Stimulated activated CD4-positive, alpha-beta T cell treated with anti-CD3 and anti-CD28 coated beads, Interleukin-12 subunit alpha, Interleukin-12 subunit beta, amount 100 ng/mL, for 4 hours (primary cell): Measurements from ENCODE around the gene TMEM132D.

Experiments used
- DNase-seq: peaks from one replicate; pipeline ENCODE4 v3.0.0-alpha.2; 2020

TMEM132D gene

DNA sequence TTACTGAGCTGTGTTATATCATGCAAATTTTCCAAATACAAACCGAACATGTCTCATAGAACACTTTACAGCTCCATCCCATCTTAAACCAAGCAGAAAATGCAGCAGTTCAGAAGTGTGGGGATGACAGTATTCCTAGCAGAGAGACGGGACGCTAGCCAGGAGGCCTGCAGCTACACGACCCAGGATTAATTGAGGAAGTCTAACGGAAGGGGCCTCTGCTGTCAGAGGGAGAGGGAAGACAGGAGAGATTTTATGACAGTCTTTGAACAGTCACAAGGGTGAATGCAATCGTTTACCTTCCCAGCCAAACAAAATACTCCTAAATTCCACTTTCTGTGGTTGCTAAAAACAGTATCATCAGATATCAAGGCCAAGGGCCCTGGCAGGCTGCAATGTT is 261.9 kb downstream of the TMEM132D start:
- DNase-seq, result no peak

DNA sequence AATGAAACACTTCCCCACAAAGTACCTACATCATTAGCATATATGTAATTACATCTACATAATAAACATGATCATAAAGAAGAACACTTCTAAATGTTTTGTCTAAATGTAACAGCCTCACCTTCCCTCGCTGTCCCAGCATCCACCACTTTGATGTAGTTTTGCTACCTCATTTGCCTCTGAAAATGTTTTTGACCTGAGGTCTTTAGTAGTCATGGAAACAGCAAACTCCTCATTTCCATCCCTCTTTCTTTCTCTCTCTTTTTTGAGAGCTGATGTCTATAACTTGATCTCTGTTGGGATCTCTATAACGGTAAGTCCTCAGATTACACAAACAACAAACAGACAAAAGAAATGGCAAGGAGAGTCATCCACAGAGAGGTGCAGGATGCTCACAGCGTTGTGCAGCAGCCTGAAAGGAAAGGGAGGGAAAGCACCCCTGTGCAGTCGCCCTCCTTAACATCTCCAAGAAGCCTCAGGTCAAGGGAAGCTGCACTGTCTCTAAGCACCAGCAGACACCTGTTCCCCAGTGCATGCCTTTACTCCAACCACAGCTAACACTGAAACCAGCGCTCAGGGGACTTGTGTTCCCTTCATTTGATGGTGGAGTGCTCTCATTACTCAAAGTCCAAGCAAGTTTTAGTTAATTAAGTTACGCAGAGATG is 268.7 kb downstream of the TMEM132D start:
- DNase-seq, result no peak

DNA sequence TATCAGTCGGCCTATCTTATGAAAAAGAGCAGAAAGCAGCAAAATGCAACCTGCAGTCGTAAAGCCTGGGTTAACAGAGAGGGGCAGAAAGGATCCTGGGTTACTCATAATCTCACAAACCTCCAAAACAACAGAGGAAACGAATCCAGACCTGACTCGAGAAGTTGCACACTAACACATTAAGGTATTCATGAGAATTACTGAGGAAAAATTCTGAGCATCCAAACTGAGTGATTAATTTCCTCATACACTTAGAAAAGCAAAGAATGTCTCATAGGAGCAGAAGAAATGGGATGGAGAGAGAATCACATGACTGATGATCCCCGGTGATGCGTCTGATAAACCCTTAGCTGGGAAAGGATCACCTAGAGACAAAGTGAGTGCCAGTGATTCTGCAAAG is 272.5 kb downstream of the TMEM132D start:
- no peak for DNase-seq

- no peak for DNase-seq
These were observed 273.9 kb downstream of the TMEM132D start for GRCh38 chr12:129629901-129630300.

DNA sequence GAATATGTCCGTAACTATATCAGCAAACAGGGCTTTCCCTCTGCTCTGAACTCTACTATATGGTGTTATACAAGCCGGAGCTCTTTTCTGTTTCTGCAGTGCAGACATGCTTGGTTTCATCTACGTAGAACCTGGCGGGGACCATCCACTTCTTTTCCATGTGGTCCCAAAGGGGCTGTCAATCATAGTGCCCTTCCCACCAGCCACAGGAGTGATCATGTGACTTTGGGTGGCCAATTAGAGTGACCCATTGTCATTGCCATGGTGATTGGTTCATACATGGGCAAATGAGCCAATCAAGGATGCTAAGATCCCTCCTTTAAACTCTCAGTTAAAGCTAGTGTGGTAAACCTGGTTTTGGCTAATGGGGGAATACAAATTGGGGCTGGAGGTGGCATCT is 281.3 kb downstream of the TMEM132D start:
- no peak for DNase-seq

- no peak for DNase-seq
These were observed 284.6 kb downstream of the TMEM132D start for GRCh38 chr12:129619271-129619670.

- DNase-seq, result no peak
These were observed 286.0 kb downstream of the TMEM132D start for GRCh38 chr12:129617849-129618248.

DNA sequence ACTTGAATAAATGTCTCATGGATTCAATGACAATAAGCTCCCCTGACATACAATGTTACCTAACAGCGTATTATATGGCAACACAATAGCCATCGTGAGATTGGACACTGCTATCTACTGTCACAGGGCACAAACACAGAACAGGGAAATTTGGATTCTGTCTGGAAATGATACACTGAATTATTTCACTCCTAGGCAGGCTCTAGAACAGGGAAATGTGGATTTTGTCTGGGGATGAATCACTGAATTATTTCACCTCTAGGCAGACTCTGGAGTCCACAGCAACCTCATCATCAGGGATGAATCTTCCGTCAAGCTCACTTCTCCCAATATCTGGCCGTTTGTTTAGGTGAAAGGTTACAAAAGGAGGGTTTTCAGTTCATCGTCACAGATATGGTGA is 288.8 kb downstream of the TMEM132D start:
- no peak for DNase-seq

GRCh38 chr12:129614221-129614885 is 289.5 kb downstream of the TMEM132D start:
- DNase-seq, result no peak

DNA sequence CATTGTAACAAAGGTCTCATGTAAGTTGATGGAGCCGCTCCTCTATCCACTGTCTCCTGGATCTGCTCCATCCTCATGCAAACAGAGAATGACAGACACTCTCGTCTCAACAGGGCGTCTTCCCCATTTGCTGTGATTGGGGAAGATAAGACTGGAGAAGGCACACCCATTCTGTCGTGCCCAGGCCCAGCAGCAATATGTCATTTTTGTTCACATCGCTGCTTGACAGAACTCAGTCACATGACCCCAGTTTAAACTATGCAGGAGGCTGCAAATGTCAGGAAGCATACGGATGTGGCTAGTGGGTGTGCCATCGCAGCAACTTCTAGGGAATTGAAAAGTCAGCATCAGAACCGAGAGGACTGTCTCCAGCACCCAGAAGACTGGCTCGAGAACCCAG is 290.5 kb downstream of the TMEM132D start:
- DNase-seq, result no peak

DNA sequence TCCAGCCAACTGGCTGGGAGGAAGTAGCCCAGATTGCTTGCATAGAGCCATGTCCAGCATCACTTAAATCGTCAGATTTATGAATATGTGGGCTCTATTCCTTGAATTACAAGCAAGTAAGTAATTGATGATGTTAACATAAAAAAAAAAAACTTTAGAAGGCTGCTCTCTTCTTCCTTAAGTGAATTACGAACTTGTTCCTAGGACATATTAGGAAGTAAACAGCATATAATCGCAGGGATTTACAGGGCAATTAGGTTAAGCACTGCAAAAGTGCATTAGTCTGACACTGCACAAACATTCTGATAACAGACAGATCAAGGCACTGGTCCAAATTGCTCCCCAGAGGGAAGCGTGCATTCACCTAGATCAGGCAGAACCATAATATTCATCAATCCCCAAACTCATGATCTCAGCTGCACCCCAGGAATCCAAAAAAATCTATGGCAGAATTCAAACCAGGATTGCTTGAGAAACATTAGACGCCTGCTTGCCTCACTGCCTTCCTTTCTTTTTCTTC is 293.2 kb downstream of the TMEM132D start:
- no peak for DNase-seq

DNA sequence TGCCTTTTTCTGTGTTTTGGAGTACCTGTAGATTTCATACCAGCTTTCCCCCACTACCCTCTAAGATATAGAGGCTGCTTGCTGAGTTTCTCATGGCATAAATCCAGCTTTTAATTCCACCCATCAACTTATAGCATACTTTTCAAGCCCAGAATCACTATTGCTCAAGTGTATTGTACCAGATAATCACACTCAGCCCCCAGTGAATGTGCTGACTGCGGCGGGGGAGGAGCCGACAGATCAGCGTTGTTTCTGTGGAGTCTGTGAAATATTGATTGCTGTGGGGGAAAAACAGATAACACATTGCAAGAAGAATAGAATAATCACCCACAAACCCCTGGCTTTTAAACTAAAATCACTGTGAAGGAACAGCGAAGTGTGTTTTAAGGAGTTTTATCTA is 296.1 kb downstream of the TMEM132D start:
- DNase-seq, result no peak

DNA sequence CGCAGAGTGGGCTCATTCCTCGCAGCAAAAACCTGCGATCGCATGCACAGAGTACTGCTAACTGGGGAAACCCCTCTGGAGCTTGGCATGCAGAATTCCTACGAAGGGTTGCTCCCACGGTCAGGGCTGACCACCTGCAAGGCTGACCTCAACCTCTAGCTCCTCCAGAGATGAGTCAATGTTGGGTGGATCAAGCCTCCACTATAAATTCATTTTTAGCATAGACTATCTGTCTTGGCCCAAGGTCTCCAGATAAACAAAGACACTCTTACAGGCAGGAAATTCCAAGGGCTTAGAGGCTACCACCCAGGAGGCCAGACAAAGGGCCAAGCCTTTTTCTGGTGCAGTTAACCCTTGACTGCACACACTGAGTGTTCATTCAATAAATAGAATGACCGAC is 296.5 kb downstream of the TMEM132D start:
- DNase-seq, result no peak

DNA sequence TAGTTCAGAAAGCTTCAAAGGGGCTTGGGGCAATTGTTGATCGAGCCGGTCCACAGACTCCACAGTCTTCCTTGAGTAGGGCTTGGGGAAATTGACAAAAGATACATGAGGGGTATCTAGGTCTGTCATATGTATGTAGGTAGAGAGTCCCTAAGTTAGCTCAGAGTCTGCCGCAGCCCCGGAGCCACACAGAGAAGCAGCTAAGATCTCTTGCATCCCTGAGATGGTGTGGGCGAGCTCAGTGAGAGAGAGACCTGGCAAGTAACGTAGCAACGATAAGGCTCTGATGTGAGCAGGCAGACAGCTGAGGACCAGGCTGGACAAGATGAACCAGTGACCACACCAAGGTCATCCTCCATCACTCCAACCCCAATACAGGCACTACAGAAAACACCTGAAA is 297.6 kb downstream of the TMEM132D start:
- no peak for DNase-seq

DNA sequence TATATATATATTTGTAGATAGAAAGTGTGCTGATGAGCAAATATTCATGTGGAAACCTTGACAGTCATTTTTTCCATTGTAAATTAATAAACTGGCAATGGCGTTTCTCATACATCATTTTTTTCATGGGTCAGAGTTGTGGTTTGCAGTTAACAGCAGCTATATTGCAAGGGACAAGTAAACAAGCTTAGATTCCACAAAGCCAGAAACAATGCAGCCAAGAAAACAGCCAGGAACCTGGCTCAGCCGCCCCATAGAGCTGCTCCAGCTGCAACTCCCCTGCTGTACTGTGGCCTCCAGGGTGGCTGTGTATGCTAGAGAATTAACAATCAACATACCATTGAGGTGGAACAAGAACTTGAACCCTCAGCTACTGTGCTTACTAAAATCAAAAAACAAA is 298.2 kb downstream of the TMEM132D start:
- DNase-seq, result no peak

- no peak for DNase-seq
These were observed 299.3 kb downstream of the TMEM132D start for GRCh38 chr12:129604506-129604905.

GRCh38 chr12:129599406-129599805 is 304.4 kb downstream of the TMEM132D start:
- DNase-seq, result no peak

DNA sequence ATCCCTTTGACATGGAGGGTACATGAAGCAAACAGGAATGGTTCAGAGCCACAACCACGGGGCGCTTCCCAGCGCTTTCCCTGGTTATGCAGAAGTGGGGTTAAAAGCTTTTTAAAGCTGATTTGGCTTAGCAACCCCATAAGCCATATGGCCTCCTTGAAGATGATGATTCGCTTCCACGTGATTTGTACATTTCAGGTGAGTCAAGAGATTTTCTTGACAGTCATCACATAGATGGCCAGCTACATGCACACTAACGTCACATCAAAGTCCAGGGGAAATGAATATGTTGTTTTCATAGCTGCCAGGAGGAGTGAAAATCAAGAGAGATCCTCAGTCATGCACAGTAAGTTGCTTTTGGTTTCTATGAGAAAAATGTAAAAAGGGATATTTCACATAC is 309.7 kb downstream of the TMEM132D start:
- no peak for DNase-seq

GRCh38 chr12:129592449-129592848 is 311.4 kb downstream of the TMEM132D start:
- no peak for DNase-seq

- DNase-seq, result no peak
These were observed 314.3 kb downstream of the TMEM132D start for GRCh38 chr12:129589503-129589902.

DNA sequence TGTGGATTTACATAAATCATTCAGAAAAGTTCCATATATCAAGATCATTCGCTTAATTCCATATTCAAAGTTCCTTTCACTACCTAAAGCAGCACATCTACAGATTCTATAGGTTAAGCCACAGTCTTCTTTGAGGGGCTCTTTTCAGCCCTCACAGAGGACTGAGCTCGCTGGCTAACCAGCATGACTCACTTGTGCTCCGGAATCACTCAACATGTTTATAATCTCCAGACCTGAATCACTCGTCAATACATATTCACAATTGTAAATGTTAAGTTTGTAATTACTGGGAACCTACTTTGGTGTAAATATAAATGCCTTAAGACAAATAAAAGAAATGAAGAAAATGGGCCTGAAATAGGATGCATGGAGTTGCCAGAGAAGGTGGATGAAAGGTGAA is 315.7 kb downstream of the TMEM132D start:
- no peak for DNase-seq

DNA sequence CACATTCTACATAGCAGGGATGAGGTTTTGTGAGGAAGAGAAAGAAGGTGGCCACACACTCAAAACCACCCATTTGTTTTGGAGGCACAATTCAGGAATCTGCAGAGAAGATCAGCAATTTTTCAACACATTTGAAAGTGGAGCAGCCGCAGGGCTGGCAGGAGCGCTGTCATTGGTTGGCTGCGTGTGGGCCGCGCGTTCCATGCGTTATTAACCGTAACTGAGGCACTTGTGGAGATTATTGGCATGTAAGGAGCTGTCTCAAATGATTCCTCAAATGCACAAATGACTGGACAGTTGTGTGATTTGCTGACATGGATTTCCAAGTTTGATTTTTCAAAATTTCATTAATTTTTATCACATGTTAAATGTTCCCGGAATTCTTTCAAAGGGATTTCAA is 318.5 kb downstream of the TMEM132D start:
- DNase-seq, result no peak

DNA sequence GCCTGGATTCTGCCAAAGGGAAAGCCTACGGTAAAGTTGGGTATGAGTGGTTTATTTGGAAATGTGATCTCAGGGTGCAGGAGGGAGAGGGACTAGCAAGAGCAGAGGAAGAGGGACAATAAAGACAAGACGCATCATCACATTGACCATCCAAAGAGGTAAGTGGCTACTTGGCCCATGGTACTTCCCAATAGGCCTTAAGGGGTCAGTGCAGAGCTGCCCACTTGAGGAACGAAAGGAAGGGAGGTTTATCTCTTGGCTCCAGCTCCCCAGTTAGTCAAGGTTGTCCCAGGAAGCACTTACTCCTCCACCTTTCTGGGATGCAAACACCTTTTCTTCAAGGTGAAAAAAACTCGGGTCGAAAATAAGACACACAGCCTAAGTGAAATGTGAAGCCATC is 323.9 kb downstream of the TMEM132D start:
- DNase-seq, result no peak

- no peak for DNase-seq
These were observed 331.8 kb downstream of the TMEM132D start for GRCh38 chr12:129571901-129572494.
